HG03135 (cell line): Measurements from ENCODE around the gene MTHFSD.

Experiments used
- ATAC-seq: cut with Tn5 transposase; IDR thresholded peaks from one replicate; pipeline ENCODE4 v1.9.1; 2021; ENCODE audit warnings: mild to moderate bottlenecking, moderate library complexity; ENCODE audit not compliant: unreplicated experiment

The MTHFSD gene

GRCh38 chr16:86531191-86531545, 23.9 kb downstream of the MTHFSD start:
- ATAC-seq = no peak

GRCh38 chr16:86530251-86531190, 24.5 kb downstream of the MTHFSD start:
- ATAC-seq = no peak

GRCh38 chr16:86529160-86529559, 25.9 kb downstream of the MTHFSD start:
- ATAC-seq = no peak

- ATAC-seq = no peak
These were observed 26.7 kb downstream of the MTHFSD start for GRCh38 chr16:86528061-86528929.

GRCh38 chr16:86527366-86527765, 27.7 kb downstream of the MTHFSD start:
- ATAC-seq = no peak

GRCh38 chr16:86525696-86526095, 29.3 kb downstream of the MTHFSD start:
- no peak for ATAC-seq

GRCh38 chr16:86524029-86524428, 31.0 kb downstream of the MTHFSD start:
- ATAC-seq = no peak

- no peak for ATAC-seq
These were observed 31.8 kb downstream of the MTHFSD start for GRCh38 chr16:86523166-86523740.

- ATAC-seq = no peak
These were observed 32.4 kb downstream of the MTHFSD start for GRCh38 chr16:86522634-86523033.

- ATAC-seq = no peak
These were observed 33.5 kb downstream of the MTHFSD start for GRCh38 chr16:86521236-86522197.

- no peak for ATAC-seq
These were observed 34.5 kb downstream of the MTHFSD start for GRCh38 chr16:86520317-86521210.

- ATAC-seq = no peak
These were observed 35.3 kb downstream of the MTHFSD start for GRCh38 chr16:86519649-86520316.

GRCh38 chr16:86519007-86519648, 35.9 kb downstream of the MTHFSD start:
- ATAC-seq = no peak

- no peak for ATAC-seq
These were observed 37.3 kb downstream of the MTHFSD start for GRCh38 chr16:86517652-86518258.

GRCh38 chr16:86517033-86517432, 38.0 kb downstream of the MTHFSD start:
- no peak for ATAC-seq

- ATAC-seq = no peak
These were observed 38.4 kb downstream of the MTHFSD start for GRCh38 chr16:86516623-86517003.

- ATAC-seq = no peak
These were observed 39.0 kb downstream of the MTHFSD start for GRCh38 chr16:86515777-86516622.
